WTC11 (cell line): ENCODE measurements around the gene FUT8.

Experiments used
- AR ChIP-seq: fragments of 250-450 bp; sonication (Bioruptor Pico); IDR thresholded peaks from 2 replicates; pipeline ENCODE4 v1.9.0; 2021; ENCODE audit warnings: mild to moderate bottlenecking
- CTCF ChIP-seq: fragments of 200-600 bp; IDR thresholded peaks from 2 replicates; pipeline ENCODE4 v1.8.0; 2022; ENCODE audit warnings: antibody characterized with exemption
- E2F5 ChIP-seq: sonication (generic); formaldehyde crosslinking; IDR thresholded peaks from 2 replicates; pipeline ENCODE4 v1.8.1; 2022; ENCODE audit warnings: mild to moderate bottlenecking, moderate library complexity, missing genetic modification reagents
- ESRRA ChIP-seq: sonication (generic); formaldehyde crosslinking; IDR thresholded peaks from 2 replicates; pipeline ENCODE4 v1.8.1; 2022; ENCODE audit warnings: mild to moderate bottlenecking, missing genetic modification reagents, borderline replicate concordance
- MAX ChIP-seq: sonication (generic); formaldehyde crosslinking; IDR thresholded peaks from 2 replicates; pipeline ENCODE4 v1.8.0; 2022; ENCODE audit warnings: mild to moderate bottlenecking, missing genetic modification reagents
- NFE2L1 ChIP-seq: sonication (generic); formaldehyde crosslinking; IDR thresholded peaks from 2 replicates; pipeline ENCODE4 v1.8.1; 2023; ENCODE audit warnings: missing genetic modification reagents
- NR2C2 ChIP-seq: sonication (generic); formaldehyde crosslinking; IDR thresholded peaks from 2 replicates; pipeline ENCODE4 v1.8.0; 2022; ENCODE audit warnings: mild to moderate bottlenecking, missing genetic modification reagents
- SOX15 ChIP-seq: fragments of 250-450 bp; sonication (Bioruptor Pico); IDR thresholded peaks from 2 replicates; pipeline ENCODE4 v1.9.0; 2021; ENCODE audit warnings: mild to moderate bottlenecking
- TEAD4 ChIP-seq: sonication (generic); formaldehyde crosslinking; IDR thresholded peaks from 2 replicates; pipeline ENCODE4 v1.8.0; 2022; ENCODE audit warnings: mild to moderate bottlenecking, missing genetic modification reagents
- ZNF232 ChIP-seq: sonication (generic); formaldehyde crosslinking; IDR thresholded peaks from 2 replicates; pipeline ENCODE4 v1.8.0; 2022; ENCODE audit warnings: mild to moderate bottlenecking, missing genetic modification reagents
- ZNF317 ChIP-seq: sonication (generic); formaldehyde crosslinking; IDR thresholded peaks from 2 replicates; pipeline ENCODE4 v1.8.1; 2023; ENCODE audit warnings: low read depth, mild to moderate bottlenecking, moderate library complexity, missing genetic modification reagents, borderline replicate concordance

DNA sequence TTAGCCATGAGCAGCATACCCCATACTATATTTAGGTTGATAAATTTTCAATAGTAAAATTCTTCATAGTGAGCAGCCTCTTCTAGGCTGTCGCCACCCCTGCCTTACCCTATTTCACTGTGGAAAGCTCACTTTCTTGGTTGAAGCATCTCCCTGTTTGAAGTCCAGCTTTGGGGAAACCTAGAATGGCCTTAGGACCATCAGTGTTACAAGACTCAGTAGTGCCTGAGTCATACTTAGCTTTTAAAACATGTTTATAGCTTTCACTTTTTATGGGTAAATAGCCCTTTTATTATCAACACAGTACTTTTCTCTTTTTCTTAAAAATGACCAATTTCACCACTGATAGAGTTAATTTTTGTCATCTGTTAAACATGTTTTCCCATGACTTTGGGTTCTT lies 37.1 kb downstream of the FUT8 start:
- no peak for TF ChIP-seq CTCF
- TF ChIP-seq NFE2L1 (CRISPR knock-in tag), result no peak
- no peak for TF ChIP-seq TEAD4 (CRISPR knock-in tag)
- no peak for TF ChIP-seq SOX15 (CRISPR knock-in tag)
- no peak for TF ChIP-seq NR2C2 (CRISPR knock-in tag)
- no peak for TF ChIP-seq AR
- TF ChIP-seq ESRRA (CRISPR knock-in tag), result no peak
- no peak for TF ChIP-seq E2F5 (CRISPR knock-in tag)
- TF ChIP-seq MAX (CRISPR knock-in tag), result no peak
- no peak for TF ChIP-seq ZNF317 (CRISPR knock-in tag)
- no peak for TF ChIP-seq ZNF232 (CRISPR knock-in tag)
